Neural cell (in vitro differentiated cells): ENCODE results near the gene PLD4. TPM values are rescaled to one million over a fixed set of nuclear protein-coding genes. Genes with fewer than 3 reads are reported as not detected.
"Not testable (repeated sequence)": the region's sequence is repeated elsewhere in the genome, so short reads cannot be mapped to it uniquely, and the experiment has no call there.

Experiments
- H2AFZ ChIP-seq: fragments of 200-600, 300-800 bp; sonication (generic), shearing (Covaris generic); 2 replicates; pipeline ENCODE4 v1.6.0; 2014; ENCODE audit warnings: low read depth, mild to moderate bottlenecking, antibody characterized with exemption, low read length, moderate library complexity
- H3F3A ChIP-seq: fragments of 200-600 bp; shearing (Covaris generic); 2 replicates; pipeline ENCODE4 v1.6.1; 2016; ENCODE audit warnings: mild to moderate bottlenecking, moderate library complexity, mixed read lengths, antibody characterized with exemption, low read length; ENCODE audit not compliant: insufficient read depth, poor library complexity, severe bottlenecking
- H3K27ac ChIP-seq: fragments of 200-600, 300-800 bp; sonication (generic), shearing (Covaris generic); 2 replicates; pipeline ENCODE4 v1.5.1; 2014; ENCODE audit warnings: mild to moderate bottlenecking, low read length, moderate library complexity
- H3K27me3 ChIP-seq: fragments of 300-800, 200-600 bp; sonication (generic), shearing (Covaris generic); 2 replicates; pipeline ENCODE4 v1.6.0; 2014; ENCODE audit warnings: mild to moderate bottlenecking, low read depth, low read length, moderate library complexity; ENCODE audit not compliant: insufficient read depth
- H3K36me3 ChIP-seq: fragments of 300-800, 200-600 bp; sonication (generic), shearing (Covaris generic); 2 replicates; pipeline ENCODE4 v1.5.1; 2014; ENCODE audit warnings: mild to moderate bottlenecking, antibody characterized with exemption, low read length, moderate library complexity; ENCODE audit not compliant: insufficient read depth
- H3K4me2 ChIP-seq: fragments of 300-800, 200-600 bp; sonication (generic), shearing (Covaris generic); 2 replicates; pipeline ENCODE4 v1.6.0; 2014; ENCODE audit warnings: mild to moderate bottlenecking, low read length
- H3K4me3 ChIP-seq: fragments of 300-800, 200-600 bp; sonication (generic), shearing (Covaris generic); 2 replicates; pipeline ENCODE4 v1.5.1; 2014; ENCODE audit warnings: mild to moderate bottlenecking, low read length, moderate library complexity
- H3K79me2 ChIP-seq: fragments of 200-600 bp; shearing (Covaris generic); replicated peaks from 2 replicates; pipeline ENCODE4 v1.6.0; 2014; ENCODE audit warnings: mild to moderate bottlenecking, low read length, moderate library complexity; ENCODE audit not compliant: insufficient read depth
- H3K9ac ChIP-seq: fragments of 300-800, 200-600 bp; sonication (generic), shearing (Covaris generic); 2 replicates; pipeline ENCODE4 v1.6.1; 2016; ENCODE audit warnings: mild to moderate bottlenecking, low read length, mixed read lengths
- H3K9me2 ChIP-seq: fragments of 200-600 bp; shearing (Covaris generic); 2 replicates; pipeline ENCODE4 v1.6.1; 2016; ENCODE audit warnings: mild to moderate bottlenecking, low read length, mixed read lengths; ENCODE audit not compliant: insufficient read depth
- H3K9me3 ChIP-seq: fragments of 200-600, 300-800 bp; sonication (generic), shearing (Covaris generic); 2 replicates; pipeline ENCODE4 v1.6.1; 2016; ENCODE audit warnings: mild to moderate bottlenecking, mixed run types, low read length, moderate library complexity, mixed read lengths
- H4K20me1 ChIP-seq: fragments of 200-600 bp; shearing (Covaris generic); 2 replicates; pipeline ENCODE4 v1.6.1; 2016; ENCODE audit warnings: mild to moderate bottlenecking, mixed run types; ENCODE audit not compliant: insufficient read depth
- polyA plus RNA-seq: library from polyadenylated mRNA; depleted of rRNA; stranded (reverse); fragments of >200 nt; gene quantifications from 2 replicates; pipeline ENCODE4 v1.2.3, GENCODE V29; 2014

Gene PLD4
- polyA plus RNA-seq, 1 donor from 2014 or later: not detected

DNA sequence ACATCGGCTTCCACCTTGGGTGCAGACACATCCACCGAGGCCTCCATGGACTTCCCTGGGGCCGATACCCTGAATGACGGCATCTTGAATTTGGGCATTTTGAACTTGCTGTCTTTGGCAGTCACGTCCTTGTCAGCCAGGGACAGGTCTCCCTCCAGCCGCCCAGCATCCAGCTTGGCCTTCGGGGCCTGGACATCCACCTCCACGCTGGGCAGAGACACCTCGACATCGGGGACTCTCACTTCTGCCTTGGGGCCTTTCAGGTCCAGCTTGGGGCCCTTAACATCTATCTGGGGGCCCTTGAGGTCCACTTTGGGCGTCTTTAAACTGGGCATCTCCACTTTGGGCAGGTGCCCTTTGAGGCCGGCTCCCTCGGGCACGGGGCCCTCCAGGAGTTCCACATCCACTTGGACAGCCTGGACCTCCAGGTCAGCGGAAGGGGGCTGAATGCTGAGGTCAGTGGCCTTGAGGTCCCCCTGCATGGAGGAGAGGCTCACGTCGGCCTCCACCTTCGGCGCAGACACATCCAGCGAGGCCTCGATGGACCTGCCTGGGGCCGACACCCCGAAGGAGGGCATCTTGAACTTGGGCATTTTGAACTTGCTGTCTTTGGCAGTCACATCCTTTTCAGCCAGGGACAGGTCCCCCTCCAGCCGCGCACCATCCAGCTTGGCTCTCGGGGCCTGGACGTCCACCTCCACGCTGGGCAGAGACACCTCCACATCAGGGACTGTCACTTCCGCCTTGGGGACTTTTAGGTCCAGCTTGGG, 19.9 kb downstream of the PLD4 start:
- not testable (repeated sequence) for H3K79me2 ChIP-seq, H3K9ac ChIP-seq, H3K27me3 ChIP-seq, H3K9me3 ChIP-seq, H3K9me2 ChIP-seq, H3K4me2 ChIP-seq, H3K27ac ChIP-seq, H3F3A ChIP-seq, H3K4me3 ChIP-seq, H2AFZ ChIP-seq, H4K20me1 ChIP-seq, H3K36me3 ChIP-seq

DNA sequence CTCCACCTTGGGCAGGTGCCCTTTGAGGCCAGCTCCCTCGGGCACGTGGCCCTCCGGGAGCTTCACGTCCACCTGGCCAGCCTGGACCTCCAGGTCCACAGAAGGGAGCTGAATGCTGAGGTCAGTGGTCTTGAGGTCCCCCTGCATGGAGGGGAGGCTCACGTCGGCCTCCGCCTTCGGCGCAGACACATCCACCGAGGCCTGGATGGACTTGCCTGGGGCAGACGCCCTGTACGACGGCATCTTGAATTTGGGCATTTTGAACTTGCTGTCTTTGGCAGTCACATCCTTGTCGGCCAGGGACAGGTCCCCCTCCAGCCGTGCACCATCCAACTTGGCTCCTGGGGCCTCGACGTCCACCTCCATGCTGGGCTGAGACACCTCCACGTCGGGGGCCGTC, 20.6 kb downstream of the PLD4 start:
- H3K4me3 ChIP-seq, H3K9me3 ChIP-seq, H3K27ac ChIP-seq, H4K20me1 ChIP-seq, H3F3A ChIP-seq, H3K9ac ChIP-seq, H2AFZ ChIP-seq, H3K9me2 ChIP-seq, H3K4me2 ChIP-seq, H3K36me3 ChIP-seq, H3K27me3 ChIP-seq, H3K79me2 ChIP-seq: not testable (repeated sequence)

DNA sequence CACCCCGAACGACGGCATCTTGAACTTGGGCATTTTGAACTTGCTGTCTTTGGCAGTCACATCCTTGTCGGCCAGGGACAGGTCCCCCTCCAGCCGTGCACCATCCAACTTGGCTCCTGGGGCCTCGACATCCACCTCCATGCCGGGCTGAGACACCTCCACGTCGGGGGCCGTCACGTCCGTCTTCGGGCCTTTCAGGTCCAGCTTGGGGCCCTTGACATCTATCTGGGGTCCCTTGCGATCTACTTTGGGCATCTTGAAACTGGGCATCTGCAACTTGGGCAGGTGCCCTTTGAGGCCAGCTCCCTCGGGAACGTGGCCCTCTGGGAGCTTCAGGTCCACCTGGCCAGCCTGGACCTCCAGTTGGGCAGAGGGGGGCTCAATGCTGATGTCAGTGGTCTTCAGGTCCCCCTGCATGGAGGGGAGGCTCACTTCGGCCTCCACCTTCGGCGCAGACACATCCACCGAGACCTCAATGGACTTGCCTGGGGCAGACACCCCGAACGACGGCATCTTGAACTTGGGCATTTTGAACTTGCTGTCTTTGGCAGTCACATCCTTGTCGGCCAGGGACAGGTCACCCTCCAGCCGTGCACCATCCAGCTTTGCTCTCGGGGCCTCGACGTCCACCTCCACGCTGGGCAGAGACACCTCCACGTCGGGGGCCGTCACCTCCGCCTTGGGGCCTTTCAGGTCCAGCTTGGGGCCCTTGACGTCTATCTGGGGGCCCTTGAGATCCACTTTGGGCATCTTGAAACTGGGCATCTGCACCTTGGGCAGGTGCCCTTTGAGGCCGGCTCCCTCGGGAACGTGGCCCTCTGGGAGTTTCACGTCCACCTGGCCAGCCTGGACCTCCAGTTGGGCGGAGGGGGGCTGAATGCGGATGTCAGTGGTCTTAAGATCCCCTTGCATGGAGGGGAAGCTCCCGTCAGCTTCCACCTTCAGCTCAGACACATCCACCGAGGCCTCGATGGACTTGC, 21.6 kb downstream of the PLD4 start:
- H3K36me3 ChIP-seq, H3K9me3 ChIP-seq, H3K27me3 ChIP-seq, H3K27ac ChIP-seq, H3K4me3 ChIP-seq, H3F3A ChIP-seq, H2AFZ ChIP-seq, H3K9ac ChIP-seq, H3K9me2 ChIP-seq, H3K79me2 ChIP-seq, H4K20me1 ChIP-seq, H3K4me2 ChIP-seq: not testable (repeated sequence)

DNA sequence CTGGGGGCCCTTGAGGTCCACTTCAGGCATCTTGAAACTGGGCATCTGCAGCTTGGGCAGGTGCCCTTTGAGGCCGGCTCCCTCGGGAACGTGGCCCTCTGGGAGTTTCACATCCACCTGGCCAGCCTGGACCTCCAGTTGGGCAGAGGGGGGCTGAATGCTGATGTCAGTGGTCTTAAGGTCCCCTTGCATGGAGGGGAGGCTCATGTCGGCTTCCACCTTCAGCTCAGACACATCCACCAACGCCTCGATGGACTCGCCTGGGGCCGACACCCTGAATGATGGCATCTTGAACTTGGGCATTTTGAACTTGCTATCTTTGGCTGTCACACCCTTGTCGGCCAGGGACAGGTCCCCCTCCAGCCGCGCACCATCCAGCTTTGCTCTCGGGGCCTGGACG, 22.5 kb downstream of the PLD4 start:
- H3K9me3 ChIP-seq: not testable (repeated sequence)

DNA sequence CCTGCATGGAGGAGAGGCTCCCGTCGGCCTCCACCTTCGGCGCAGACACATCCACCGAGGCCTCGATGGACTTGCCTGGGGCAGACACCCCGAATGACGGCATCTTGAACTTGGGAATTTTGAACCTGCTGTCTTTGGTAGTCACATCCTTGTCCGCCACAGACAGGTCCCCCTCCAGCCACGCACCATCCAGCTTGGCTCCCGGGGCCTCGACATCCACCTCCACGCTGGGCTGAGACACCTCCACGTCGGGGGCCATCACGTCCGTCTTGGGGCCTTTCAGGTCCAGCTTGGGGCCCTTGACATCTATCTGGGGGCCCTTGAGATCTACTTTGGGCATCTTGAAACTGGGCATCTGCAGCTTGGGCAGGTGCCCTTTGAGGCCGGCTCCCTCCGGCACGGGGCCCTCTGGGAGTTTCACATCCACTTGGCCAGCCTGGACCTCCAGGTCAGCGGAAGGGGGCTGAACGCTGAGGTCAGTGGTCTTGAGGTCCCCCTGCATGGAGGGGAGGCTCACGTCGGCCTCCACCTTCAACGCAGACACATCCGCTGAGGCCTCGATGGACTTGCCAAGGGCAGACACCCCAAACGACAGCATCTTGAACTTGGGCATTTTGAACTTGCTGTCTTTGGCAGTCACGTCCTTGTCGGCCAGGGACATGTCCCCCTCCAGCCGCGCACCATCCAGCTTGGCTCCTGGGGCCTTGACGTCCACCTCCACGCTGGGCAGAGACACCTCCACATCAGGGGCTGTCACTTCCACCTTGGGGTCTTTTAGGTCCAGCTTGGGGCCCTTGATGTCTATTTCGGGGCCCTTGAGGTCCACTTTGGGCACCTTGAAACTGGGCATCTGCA, 23.4 kb downstream of the PLD4 start:
- H3F3A ChIP-seq, H2AFZ ChIP-seq, H3K79me2 ChIP-seq, H3K9ac ChIP-seq, H4K20me1 ChIP-seq, H3K27ac ChIP-seq, H3K9me3 ChIP-seq, H3K9me2 ChIP-seq, H3K27me3 ChIP-seq, H3K4me2 ChIP-seq, H3K36me3 ChIP-seq, H3K4me3 ChIP-seq: not testable (repeated sequence)

More for the DNA sequence above, 22.5 kb downstream of the PLD4 start:
- H3K36me3 ChIP-seq, H4K20me1 ChIP-seq, H3K27ac ChIP-seq, H3K4me3 ChIP-seq, H3K79me2 ChIP-seq, H3F3A ChIP-seq, H3K9me2 ChIP-seq, H3K9ac ChIP-seq, H2AFZ ChIP-seq, H3K27me3 ChIP-seq, H3K4me2 ChIP-seq: not testable (repeated sequence)
